ENCODE measurements around the gene GHR. TPM values are rescaled to one million over a fixed set of nuclear protein-coding genes. Genes with fewer than 3 reads are reported as not detected.

GHR gene
- total RNA-seq, 1 donor = under 0.01 TPM

DNA sequence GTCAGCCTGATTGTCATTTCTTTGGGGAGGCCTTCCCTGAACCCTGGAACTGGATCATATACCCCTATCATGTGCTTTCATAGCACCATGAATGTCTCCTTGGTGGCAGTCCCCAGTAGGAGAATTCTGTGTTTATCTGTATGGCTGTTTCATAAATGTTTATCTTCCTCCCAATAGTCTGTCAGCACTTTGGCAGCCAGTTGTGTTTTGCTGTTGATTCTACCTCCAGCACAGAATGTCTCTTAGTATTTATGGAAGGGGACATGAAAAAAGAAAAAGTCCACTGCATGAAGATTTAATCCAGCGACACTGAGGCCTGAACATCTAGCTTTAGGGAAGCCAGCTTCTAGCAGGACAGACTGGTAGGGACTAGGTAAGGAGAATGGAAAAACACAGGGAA is 38.3 kb downstream of the GHR start:
- DNase-seq (ENCODE audit: low read depth in 2 of 3, low spot score in 2 of 3) = no peak

DNA sequence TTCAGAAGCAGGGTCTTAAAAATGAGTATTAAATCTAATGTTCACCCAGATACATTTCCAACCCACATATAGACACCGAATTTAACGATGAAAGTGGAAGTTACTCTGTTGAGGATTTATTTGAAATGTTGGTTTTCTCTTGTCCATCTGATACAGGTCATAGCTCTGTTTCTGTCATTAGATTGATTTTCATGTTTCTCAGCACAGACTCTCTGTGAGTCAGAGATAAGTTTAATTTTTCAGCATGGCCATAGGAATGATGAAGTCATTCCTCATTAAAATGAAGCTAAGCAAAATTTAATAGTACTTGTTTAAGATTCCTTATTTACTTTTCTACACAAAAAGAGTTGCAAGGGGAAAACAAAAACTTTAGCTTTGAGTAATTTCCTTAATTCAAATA is 38.8 kb downstream of the GHR start:
- DNase-seq (ENCODE audit: low read depth in 2 of 3, low spot score in 2 of 3) = no peak

DNA sequence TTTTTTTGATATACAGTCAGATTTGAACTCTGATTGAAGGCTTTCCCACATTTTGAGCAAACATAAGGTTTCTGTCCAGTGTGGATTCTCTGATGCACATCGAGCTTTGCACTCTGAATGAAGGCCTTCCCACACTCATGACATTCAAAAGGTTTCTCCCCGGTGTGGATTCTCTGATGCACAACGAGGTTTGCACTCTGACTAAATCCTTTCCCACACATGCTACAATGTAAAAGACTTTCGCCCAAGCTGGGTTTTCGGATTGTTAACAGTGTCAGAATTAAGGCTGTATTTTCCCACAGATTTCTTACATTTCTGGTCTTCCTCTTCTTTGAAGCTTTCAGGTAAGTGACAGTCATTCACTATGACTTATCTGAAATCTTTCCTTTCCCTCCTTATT is 44.3 kb downstream of the GHR start:
- DNase-seq (ENCODE audit: low read depth in 2 of 3, low spot score in 2 of 3) = no peak

DNA sequence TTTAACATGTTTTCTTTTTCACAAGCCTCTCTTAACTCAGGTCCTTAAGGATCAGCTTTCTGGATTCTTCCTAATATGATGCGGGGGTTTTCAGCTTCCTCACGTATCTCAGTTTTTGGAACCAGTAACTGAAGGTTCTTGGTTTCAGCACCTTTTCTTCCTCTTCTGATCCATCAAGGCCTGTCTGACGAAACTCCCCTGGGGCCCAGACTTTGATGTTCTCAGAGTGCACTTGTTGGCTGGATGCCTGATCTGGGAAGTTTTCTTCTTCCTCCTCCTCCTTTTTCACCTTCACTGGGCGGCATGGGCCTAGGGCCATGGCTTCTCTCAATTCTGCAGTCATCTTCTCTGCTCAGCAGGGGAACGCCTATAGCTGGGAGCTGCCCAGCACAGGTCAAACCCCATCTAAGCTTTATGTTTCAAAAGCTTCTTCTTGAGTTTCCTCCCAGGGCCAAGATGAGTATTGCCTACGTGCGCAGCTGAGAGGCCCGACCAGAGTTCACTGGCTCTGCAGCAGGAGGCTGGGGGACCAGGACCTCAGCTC is 44.8 kb downstream of the GHR start:
- DNase-seq (ENCODE audit: low read depth in 2 of 3, low spot score in 2 of 3) = no peak

DNA sequence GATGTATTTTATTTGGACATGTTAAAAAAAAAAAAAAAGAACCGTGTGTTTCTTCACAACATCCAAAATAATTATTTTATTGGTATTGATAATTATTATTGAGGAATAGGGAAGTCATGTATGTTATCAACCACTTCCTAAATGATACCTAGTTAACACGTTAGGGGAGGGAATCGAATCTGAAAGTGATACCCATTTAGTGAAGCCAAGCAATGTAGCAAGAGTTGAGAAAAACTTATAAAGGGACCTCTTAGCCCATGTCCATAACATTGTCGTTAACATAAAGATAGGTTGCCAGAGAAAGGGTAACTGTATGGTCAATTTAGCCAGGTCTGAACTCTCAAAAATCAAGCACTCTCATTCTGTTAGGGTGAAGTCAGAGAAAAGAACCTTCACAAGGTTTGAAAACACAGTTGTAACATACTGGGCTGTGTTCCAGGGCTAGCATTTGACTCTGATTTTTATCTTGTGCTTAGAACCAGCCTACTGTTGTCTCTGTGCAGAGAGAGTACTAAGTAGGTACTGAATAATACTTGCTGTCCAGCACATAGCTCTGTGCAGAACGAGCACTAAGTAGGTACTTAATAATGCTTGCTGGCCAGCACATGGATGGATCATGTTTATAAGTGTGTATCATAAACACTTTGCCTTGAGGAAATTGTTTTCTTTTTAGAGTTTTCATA is 60.4 kb downstream of the GHR start:
- DNase-seq (ENCODE audit: low read depth in 2 of 3, low spot score in 2 of 3) = no peak

DNA sequence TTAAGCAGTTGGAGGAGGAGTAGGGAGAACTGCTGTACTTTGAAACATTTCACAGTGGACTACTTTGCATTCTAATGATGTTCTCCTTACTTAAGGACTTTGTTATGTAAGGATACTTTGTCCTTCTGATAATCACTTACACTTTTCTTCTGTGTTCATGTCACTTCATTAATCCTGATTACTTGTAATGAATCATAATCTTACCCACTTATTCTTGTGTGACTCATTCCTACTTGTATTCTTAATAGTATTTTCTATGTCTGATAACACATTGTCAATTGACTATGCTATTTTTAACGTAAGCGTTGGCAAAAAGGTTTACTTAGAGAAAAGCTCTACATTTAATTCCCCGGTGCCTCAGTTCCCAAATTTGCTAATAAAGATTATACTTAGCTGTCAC is 63.8 kb downstream of the GHR start:
- DNase-seq (ENCODE audit: low read depth in 2 of 3, low spot score in 2 of 3) = no peak

DNA sequence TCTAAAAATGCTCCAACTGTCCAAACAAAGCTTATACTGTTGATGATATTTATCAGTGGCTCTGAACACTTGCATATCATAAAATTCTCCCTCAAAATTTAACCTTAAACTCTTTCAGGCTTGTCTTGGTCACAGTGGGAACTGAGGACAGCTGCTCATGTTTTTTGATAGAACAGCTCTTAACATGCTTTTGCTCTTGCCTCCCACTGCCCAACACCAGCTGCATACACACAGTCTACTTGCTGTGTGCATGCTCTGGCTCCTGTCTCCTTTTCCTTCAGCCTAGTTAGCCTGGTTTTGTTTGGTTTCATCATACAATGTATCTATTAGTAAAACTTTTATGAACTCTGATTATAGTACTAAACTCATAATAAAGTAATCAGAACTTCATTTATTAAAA is 64.6 kb downstream of the GHR start:
- no peak for DNase-seq (ENCODE audit: low read depth in 2 of 3, low spot score in 2 of 3)

DNA sequence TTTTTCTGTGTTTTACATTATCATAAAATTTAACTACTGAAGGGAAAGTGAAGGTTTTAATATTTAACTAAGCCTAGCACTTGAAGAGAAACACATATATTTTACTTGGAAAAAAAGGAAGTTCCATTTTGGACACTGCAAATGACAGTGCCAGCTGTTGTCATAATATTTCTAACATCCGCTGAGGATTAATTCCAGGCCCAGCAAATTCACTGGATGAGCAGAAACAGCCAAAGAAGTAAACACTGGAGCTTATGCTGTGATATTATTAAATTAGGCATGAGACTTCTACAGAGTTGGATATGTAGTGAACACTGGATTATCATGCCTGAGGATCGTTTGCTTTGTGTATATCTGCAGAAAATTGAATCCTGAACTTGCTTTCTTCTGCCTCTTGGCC is 67.6 kb downstream of the GHR start:
- no peak for DNase-seq (ENCODE audit: low read depth in 2 of 3, low spot score in 2 of 3)

DNA sequence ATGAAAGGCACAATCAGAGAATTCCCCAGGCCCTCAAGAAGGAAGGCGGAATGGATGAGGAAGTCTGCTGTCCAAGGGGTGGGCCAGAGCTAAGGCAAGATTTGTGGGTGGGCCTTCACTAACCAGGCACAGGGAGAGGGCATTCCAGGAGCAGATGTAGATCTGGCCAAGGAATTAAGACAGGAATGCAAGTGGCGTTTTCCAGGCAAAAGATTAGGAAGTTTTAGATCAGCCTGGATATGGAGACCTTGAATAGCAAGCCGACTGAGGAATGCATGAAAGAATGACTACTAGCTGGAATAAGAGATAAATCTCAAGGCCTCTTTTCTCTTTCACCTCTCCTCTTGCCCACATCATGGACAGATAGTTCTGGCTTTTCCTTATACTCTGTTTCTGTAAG is 68.5 kb downstream of the GHR start:
- no peak for DNase-seq (ENCODE audit: low read depth in 2 of 3, low spot score in 2 of 3)

DNA sequence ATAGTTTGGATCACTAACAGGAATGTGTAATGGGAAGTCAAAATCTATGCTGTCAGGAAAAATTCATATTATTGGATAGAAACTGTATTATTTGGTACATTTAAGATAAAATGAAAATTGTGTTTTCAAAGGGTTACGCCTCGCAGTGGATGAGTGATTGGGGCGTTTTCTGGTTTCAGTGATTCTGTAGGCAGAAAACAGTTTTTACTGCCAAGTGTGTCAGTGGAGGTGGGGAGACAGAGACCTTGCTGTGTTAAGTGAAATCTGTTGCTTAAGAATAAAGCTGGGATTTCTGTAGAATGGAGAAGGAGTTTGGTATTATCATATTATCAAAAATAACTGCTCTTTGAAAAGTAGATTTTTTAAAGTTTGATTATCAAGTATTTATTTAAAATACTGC is 69.7 kb downstream of the GHR start:
- no peak for DNase-seq (ENCODE audit: low read depth in 2 of 3, low spot score in 2 of 3)

DNA sequence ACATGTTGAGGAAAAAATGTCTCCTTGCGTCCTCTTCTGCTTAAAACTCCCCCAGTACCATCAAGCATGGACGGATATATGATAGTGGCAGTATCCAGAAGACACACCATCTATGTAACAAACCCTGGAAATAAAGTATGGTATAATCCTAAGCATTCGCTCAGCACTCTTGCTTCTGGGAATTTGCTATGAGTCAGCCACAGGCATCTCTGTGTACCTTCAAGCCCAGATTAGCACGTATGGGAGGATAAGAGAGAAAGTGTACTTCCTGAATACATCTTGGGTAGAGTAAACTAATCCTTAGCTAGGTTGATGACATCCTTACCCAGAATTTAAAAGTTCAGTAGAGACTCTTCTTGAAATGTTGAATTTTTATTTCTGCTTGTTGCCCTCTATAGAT is 71.2 kb downstream of the GHR start:
- no peak for DNase-seq (ENCODE audit: low read depth in 2 of 3, low spot score in 2 of 3)

DNA sequence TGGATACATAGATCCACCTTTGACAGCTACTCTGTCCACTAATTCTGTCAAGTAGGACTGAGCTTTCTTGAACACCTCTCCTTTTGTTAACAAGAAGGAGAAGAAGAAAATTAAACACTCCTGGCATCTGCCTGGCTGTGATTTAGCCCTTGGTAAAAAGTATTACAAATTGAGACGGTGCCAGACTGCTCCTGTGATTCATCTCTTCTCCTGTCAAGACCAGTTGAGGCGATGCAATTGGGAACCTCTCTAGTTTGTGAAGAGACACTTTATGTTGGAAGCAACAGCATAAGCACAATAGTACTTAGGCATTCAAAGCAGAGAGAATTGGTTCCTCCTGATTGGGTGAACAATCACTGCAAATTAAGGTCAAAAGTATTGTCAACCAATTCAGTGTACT is 72.7 kb downstream of the GHR start:
- no peak for DNase-seq (ENCODE audit: low read depth in 2 of 3, low spot score in 2 of 3)

DNA sequence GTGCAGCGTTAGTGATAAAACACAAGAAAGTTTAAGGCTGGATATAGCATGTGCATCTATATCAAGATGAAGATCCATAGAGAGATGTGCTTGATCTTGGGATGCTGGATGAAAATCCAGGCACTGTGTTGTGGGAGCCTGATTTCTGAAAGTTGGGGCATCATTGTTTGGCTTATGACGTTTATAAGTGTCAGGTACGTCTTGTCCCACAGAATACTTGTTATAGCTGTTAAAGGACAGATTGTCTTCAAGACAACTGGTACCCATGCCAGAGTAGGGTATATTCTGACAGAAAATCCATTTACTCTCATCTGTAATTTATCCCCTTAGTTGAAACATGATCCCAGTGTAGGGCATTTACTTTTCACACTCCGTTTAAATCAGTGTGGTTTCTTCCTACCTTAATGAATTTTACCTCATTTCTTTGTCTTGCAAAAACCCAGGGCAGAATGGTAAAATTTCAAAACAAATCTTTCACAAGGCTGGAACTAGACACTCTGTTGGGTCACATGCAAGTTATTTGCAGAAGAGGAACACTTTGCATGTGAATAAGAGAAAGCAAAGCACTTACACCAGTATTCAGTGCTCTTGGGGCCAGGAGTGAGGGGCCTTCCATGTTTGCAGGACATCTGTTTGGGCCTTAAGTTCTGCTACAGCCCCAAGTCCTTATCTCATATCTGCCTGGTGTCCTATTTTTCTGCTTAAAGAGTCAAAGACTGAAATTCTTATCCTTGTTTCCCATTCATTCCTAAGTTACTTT is 73.3 kb downstream of the GHR start:
- no peak for DNase-seq (ENCODE audit: low read depth in 2 of 3, low spot score in 2 of 3)

DNA sequence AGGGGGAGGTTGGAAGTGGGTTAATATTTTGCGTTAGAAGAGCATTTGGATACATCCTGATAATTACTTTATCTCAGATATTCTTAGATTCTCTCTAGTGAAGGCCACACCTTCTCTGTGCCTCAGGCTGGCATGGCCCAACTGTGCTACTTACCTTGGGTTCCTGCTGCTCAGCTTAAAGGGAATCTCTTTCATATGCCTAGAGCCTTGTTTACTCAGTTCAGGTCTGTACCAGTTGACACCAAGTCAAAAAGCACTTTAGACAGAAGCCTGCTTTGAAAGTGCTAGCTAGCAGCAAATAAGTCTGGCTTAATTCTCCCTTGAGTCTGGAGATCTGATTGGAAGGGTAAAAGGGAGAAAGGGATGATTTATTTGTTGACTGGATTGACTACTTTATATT is 74.8 kb downstream of the GHR start:
- no peak for DNase-seq (ENCODE audit: low read depth in 2 of 3, low spot score in 2 of 3)

DNA sequence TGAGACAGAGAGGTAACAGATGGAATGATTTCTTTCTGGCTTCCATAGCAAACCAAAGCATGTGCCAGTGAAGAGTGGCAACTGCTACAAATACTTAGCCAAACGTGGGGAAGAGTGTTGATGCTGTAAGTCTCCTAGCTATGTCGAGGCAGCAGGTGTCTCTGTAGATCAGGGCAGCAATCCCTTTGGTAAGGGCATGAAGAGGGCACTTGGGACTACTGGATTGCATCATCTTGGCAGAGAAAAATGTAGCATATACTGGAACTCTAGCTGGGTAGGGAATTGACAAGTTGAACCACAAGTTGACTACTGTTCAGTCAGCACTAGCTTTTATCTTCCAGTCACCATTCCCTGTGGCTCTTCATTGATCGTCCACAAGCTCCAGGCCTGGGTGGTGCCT is 75.8 kb downstream of the GHR start:
- DNase-seq (ENCODE audit: low read depth in 2 of 3, low spot score in 2 of 3) = no peak

DNA sequence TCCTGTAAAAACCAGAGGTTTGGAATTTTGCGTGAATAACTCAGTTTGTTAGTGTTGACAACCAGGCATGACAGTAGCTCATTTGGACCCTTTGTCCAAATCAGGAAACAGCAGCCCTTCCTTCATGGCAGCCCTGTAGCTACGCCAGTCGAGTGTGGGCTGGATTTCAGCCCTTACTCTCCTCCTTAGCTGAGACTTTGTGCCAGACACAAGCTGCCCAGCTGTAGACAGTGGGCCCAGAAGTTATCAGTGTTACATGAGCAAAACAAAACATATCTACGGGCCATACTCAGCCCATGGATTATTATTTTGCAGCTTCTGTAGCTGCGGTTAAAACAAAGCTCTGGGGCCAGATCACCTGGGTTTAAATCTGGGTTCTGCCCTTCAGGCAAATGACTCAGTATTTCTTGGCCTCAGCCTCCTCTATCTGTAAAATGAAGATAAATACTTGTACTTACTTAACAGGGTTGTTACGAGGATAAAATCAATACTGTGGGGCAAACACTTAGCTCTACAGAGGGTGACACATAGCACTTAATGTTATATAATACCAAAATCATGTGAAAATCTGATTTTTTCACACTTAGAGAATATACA is 76.9 kb downstream of the GHR start:
- DNase-seq (ENCODE audit: low read depth in 2 of 3, low spot score in 2 of 3) = no peak

DNA sequence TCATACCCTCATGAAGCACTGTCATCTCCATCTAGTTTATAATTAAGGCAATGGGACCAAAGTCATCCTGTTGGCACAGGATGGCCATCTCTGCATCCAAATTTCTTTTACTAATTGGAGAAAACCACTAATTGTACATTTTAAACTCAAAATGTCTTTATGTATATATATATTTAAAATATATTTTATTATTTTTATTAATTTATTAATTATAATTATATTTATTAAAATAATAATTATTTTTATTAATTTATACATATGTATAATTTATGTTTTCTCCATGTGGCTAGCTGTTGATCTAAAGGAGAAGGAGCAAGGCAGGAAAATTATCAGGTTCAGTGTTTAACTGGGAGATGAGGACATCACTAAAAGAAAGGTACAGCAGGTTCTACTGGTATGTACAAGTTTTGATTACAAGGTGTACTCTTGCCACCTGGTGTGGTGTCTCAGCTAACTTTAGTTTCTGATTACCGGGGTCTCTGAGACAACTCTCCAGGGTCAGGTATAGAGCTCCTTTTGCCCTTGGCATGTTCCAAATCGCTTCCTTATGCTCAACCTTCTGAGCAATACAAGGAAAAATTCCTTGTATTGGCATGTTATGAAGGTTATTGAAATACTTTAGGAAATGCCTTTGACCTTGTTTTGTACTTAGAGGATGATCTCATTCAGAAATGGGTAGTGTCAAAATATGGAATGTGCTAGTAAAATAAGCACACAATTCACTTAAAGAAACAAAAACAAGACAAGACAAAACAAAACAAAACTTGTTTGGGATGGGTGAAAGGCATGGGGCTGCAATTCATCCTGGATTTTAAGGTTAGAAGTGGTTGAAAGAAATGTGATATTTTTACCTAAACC is 79.6 kb downstream of the GHR start:
- no peak for DNase-seq (ENCODE audit: low read depth in 2 of 3, low spot score in 2 of 3)

DNA sequence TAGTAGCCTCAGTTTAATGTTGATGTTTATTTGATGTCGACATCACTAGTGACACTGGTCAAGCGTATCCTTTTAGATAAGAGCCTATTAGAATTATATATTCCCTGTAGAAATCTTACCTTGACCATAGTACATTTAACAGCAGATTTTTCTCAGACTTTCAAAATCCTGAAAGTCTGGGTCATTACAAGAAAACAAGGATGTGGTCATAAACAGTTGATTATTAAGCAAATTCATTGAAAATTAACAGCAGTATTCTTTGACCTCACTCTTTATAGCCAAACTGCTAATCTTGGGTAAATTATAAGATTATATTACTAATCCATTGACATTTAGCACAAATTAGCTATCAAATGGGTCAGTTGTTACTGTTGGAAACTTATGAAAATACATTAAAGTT is 83.4 kb downstream of the GHR start:
- DNase-seq (ENCODE audit: low read depth in 2 of 3, low spot score in 2 of 3) = no peak

DNA sequence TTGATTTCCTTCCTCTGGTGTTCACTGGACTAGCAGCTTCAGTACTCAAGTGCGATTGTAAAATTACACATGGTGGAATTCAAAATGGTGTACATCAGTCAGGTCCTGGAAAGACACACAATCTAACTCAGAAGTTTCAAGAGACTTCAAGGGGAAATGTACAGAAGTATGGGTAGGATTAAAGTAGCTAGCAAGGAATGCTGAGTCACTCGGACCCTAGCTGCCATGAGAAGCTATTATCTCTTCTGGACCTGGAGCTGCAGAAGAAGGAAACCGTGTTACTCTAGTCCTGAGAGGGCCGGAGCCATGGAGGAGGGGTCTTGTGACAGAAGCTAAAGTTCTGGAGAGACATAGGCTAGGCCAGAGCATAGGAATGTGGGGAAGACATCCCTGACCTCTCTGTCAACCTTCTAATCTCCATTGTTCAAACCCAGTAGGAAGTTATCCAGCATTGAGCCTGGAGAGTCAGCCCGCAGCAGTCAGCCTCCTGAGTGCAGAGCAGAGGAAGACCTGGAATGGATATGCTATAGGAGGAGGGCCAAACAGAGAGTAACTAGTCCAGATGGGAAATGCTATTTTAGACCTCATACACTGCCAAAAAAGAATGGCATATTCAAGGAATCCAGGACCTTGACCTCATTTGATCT is 84.3 kb downstream of the GHR start:
- no peak for DNase-seq (ENCODE audit: low read depth in 2 of 3, low spot score in 2 of 3)

DNA sequence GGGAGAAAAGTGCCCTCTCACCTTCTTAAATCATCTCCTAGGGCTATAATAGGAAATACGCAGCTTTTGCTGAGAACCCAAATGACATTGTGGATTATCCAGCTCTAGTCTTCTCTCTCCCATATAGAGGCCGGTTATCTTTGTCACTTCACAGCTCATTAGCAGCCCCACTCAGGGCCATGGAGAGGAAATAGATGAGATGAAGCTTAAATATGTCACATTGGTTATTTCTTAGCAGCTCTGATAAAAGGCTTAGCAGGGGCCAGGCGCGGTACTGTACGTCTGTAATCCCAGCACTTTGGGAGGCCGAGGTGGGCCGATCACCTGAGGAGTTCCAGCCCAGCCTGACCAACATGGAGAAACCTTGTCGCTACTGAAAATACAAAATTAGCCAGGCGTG is 90.0 kb downstream of the GHR start:
- no peak for DNase-seq (ENCODE audit: low read depth in 2 of 3, low spot score in 2 of 3)

DNA sequence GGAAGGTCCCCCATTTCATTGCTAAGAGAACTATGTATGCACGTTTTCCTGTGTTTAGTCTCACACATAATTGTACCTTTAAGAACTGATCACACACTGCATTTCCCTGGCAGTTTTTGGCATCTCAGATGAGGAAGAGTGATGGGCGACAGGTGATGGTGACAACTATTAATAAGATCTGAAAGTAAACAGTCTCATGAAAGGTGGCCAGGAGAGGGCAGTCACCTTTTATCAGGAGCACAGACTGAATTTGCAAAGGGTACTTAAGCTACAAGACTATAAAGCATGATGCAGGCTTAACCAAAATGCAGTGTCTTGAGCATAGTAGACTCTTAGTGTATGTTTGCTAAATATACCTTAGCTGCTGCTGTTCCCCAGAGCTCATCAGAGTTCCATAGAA is 91.5 kb downstream of the GHR start:
- DNase-seq (ENCODE audit: low read depth in 2 of 3, low spot score in 2 of 3) = peak in 2 of 3 donors; percentile 17 to 56
